ENCODE measurements around the gene MMD2.
"Not testable (repeated sequence)": the region's sequence is repeated elsewhere in the genome, so short reads cannot be mapped to it uniquely, and the experiment has no call there.

The MMD2 gene

DNA sequence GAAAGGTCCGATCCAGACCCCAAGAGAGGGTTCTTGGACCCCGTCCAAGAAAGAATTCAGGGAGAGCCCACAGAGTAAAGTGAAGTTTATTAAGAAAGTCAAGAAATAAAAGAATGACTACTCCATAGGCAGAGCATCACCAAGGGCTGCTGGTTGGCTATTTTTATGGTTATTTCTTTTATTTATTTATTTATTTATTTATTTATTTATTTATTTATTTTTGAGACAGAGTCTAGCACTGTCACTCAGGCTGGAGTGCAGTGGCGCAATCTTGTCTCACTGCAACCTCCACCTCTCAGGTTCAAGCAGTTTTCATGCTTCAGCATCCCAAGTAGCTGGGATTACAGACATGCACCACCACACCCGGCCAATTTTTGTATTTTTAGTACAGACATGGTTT, 65.8 kb downstream of the MMD2 start:
- not testable (repeated sequence) for DNase-seq

DNA sequence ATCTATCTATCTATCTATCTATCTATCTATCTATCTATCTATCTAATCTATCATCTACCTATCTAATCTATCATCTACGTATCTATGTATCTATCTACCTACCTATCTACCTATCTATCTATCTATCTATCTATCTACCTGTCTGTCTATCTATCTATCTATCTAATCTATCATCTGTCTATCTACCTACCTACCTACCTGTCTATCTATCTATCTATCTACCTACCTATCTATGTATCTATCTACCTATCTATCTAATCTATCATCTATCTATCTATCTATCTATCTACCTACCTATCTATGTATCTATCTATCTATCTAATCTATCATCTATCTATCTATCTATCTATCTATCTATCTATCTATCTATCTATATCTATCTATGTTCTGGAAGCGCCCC, 67.5 kb downstream of the MMD2 start:
- not testable (repeated sequence) for DNase-seq

DNA sequence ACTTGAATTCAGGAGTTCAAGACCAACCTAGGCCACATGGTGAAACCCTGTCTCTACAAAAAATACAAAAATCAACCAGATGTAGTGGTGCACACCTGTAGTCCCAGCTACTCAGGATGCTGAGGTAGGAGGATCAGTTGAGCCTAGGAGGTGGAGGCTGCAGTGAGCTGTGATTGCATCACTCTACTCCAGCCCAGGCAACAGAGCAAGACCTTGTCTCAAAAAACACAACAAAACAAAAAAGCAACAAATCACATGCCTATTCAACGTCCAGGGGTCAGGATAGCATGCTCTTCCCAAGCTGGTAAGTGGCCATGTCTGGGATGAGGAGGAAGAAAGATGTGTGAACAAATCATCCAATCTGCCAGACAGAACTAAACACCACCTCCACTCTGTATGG, 69.3 kb downstream of the MMD2 start:
- DNase-seq = no peak

DNA sequence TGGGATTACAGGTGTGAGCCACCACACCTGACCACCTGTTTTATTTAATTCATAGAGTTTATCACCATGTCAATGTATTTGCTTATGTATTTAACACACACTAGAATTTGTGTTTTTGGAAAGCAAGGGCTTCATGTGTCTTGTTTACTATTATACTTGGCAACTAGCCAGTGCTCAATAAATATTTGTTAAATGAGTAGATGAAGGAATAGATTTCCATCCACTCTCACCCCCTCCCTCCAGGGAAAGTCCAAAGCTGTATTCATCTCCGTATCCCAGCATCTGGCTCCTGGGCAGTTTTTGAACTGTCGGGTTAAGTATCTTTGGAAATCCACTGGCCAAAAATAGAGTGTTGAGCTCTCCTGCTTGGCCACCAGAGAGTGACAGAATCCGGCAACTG, 70.8 kb downstream of the MMD2 start:
- DNase-seq = no peak

DNA sequence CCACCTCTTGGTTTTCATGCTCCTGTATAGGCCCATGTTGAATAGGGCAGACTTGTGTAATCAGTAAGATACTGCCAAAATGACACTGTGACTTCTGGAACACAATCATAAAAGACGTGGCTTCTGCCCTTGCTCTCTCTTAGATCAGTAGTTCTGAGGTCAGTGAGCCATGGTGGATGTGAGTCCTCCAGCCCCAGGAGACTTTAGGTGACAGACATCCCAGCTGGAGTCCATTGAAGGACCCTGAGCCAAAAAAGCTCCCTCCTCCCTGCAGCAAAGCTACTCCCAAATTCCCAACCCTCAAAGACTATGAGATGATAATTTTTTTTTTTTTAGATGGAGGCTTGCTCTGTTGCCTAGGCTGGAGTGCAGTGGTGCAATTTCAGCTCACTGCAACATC, 72.3 kb downstream of the MMD2 start:
- no peak for DNase-seq

DNA sequence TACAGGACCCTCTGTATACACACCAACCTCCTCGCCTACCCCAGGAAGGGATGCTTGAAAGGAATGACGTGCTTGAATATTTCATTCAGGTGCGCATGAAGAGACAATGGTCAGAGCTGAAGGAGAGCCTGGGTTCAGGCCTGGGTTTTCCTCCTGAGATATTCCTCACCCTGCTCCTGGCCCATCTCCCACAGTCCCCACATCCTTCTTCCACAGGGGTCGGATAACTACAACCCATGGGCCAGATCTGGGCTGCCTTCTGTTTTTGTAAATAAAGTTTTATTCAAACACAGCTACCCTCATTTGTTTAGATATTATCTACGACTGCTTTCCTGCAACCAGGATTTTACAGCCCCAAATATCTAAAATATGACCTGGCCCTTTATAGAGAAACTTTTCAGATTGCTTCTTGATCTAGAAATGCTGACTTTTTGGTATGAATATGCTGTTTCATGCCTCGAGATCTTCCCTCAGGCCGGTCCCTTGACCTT, 73.6 kb downstream of the MMD2 start:
- DNase-seq = no peak

DNA sequence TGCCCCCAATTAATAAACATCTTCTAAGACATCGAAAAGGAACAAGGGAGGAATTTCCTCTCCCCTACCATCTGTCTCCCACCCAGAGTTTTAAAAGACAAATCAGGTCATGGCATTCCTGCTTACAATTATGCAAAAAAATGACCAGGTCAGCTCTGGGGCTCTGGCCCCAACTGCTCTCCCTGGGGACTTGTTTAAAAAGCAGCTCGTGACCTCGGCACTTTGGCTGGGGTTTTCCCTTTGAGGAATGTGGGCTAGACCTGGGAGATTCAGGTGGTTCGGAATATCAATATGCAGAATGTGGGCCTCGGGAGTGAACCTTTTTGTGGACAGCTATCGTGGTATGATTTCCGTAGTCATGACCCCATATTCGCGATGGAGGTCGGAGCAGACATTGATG, 74.8 kb downstream of the MMD2 start:
- DNase-seq = no peak

DNA sequence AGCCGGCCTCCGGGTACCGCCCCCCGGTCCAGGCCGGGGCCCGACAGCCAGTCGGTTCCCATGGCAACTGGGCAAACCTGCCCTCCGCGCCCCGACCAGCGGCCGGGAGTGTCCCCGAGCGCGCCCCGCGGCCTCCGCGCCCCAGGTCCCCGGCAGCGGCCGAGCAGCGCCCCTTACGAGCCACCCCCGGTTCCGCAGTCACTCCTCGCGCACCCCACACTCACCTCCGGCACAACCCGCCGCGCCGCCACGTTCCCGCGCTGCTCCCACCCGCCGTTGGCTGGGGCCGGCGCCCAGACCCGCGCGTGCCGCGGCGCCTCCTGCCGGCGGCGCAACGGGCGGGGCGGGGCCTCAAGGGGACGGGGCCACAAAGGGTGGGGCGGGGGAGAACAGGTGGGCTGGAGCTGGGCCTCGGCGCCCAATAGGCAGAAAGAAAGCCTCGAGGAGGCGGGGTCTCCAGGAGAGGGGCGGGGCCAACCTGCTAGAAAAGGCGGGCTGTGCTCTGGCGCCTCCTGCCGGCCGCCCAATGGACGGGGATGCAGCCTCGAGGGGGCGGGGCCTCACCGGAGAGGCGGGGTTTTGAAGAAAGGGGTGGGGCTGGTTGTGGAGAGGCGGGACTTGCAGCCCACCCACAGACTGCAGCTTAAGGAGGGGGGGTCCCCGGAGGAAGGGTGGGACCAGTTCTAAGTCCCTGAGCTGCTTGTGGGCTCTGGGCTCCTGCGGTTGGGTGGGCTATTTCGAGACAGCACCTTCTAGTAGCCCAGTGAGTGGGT, 75.4 kb downstream of the MMD2 start, which contains the start of gene RADIL:
TSS of gene RADIL (minus strand) at position 345 of the 773 bp plus-strand sequence. CDS start 5,577 bp downstream, outside the sequence.
- DNase-seq = peak; percentile 62 to 84

DNA sequence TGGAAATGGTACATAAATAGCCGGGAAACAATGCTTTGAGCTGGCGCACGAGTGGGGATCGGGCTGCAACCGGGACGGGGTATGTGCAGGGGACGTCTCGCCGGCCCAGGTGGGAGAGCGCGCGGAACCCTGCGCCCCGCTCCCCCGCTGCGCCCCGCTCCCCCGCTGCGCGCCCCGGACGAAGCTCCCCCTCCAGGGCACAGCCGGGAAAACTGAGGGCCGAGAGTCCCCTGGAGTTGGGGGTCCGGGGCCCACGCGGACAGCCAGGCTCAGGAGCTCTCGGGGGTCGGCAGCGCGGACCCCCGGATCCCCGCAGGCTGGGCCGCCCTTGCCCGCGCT, 76.0 kb downstream of the MMD2 start:
- DNase-seq = no peak

DNA sequence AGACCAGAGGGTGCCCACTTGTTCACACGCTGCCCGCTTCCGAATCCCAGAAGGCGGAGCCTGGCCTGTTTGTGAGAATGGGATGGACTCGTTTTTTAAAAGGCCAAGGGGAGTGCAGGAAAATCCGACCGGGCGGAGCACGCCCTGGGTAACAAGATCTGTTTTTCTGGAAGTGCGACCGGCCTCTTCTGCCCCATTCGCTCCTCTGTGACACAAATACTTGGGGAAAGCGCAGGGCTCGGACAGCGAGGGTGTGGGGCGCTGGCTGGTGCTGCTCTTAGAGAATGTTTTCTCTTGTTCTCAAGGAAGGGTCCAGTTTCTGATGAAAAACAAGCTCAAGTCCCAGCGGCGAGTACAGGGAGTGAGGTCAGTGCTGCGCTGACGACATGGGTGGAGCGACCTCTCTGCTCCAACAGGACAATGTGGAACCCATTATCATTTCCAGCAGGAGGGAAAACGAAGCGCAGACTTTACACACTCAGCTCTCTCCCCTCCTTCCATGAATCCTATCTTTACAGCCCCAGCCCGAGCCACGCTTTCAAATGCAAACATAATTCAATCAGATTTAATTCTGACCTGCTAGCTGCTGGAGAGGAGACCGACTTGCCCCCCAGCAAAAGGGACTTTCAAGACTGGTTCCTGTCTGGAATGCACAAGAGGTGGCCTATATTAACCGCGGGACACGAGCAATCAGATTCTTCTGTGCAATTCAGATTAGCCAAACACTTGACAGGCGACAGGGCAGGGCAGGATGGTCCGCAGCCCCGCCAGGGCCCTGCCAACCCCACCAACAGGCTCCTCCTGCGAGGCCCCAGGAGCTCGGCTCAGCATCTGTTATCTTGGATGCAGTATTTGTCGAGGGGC, 76.6 kb downstream of the MMD2 start:
- peak in 1 of 2 donors; percentile 3 for DNase-seq

DNA sequence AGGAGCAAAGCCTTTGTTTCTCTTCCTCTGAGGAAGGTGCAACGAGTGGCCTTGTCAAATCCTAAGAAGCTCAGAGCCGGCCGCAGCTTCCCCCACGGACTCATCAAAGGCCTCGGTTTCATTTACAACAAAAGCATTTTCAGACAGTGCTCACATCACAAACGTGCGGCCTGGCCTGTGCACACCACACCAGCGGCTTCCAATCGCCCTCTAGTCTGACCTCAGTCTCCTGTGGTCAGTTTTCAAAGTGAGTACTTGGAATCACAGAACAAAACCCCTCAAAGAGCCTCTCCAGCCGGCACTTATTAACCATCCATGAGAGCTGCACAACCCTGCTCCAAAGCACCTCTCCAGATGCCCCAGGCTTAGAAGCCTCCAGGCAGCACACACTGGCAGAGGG, 78.8 kb downstream of the MMD2 start:
- DNase-seq = no peak

DNA sequence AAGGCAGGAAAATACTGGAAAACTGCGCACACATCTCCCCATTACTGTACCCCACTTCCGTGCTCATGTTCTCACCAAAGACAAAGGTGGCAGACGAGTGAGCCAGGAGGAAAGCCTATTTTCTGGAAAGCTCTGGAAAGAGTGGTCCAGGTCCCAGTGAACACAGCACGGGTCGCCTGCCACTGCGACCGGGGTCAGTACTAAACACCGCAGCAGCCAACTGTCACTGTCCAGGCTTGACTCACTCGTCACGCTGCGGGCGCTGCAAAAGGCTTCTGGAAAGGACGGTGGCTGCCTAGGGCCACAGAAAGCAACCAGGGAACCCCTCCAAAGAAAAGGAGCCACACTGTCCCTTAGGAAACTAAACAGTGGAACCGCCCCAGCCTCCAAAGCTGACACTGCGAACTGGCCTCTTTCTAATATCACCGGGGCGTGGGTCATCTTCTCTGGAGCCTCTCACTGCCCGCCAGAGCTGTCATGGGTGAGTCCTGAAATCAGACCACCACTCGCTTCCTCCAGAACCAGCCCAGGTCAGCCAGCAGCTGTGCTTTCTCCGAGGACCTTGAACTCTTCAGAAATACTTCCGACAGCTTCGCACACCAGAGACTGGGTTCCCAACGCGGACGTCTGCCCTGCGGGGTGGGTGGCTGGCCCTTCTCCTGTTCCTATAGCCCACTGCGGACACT, 79.4 kb downstream of the MMD2 start:
- no peak for DNase-seq

DNA sequence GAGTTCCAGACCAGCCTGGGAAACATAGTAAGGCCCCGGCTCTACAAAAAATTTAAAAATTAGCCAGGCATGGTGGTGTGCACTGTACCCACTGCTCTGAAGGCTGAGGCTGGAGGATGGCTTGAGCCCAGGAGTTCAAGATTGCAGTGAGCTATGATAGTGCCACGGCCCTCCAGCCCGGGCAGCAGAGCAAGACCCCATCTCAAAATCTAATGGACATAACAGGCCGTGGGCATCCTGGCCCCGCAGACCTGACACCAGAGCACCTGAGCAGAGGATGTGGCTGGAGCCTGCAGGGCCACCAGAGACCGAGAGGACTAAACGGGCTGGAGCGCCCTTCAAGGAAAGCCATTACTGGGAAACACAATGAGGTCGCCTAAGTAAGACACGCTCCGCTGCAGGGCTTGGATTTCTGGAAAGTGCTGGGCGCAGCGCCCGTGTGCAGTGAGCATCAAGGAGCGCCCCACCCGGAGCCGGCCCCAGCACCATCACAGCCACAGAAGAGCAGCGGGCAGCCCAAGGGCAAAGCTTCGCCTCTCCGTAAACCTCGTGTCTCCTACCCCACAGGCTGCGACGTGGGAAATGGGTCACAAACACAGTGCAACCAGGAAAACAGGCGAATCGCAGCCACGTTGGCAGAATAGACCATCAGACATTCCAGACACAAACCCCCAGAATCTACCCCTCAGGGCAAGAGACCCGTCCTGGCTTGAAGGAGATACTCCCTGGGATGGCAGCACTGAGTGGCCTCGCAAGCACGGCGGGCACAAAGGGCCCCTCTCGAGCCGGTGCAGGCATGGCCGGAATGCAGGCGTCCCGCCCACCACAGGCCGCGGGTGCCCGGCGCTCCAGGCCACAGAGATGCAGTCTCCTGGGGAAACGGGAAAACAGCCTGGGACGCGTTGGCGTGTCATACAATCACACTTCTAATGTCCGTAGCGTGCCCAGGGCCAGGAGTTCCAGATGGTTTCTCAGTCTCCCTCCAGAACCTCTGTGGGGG, 80.4 kb downstream of the MMD2 start:
- no peak for DNase-seq

DNA sequence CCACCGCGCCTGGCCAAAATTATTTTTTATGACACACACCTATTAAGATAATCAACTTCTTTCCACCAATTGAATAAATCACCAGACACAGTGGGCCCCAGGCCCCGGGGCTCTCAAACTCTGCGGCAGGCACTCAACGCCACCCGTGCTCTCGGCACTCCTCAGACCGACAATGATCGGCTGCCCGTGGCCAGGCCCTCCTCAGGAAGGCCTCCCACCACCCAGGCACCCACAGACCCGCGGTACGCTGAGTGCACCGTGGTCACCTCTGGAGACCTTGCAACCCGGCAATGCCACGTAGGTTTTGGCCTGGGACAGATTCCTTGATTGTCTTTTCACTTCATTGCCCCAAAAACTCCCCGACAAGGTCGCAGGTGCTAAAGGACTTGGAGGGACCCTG, 82.4 kb downstream of the MMD2 start:
- no peak for DNase-seq

DNA sequence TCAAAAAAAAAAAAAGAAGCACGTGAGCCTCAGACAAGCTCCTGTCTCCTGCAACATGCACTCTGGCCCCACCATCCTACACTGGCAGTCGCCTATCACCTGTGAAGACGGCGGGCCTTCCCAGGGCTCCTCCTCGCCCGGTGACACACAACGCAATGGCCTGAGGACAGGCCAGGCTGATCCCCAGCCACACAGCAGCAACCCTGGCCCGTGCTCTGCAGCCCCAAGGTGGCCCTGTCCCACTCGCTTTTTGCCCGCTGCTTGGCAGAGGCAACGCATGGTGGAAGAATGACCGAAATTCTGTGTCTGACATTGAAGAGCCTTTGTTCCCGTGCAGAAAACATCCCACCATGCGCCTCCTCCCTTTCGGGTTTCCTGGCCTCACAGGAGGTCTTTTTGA, 83.6 kb downstream of the MMD2 start:
- no peak for DNase-seq

DNA sequence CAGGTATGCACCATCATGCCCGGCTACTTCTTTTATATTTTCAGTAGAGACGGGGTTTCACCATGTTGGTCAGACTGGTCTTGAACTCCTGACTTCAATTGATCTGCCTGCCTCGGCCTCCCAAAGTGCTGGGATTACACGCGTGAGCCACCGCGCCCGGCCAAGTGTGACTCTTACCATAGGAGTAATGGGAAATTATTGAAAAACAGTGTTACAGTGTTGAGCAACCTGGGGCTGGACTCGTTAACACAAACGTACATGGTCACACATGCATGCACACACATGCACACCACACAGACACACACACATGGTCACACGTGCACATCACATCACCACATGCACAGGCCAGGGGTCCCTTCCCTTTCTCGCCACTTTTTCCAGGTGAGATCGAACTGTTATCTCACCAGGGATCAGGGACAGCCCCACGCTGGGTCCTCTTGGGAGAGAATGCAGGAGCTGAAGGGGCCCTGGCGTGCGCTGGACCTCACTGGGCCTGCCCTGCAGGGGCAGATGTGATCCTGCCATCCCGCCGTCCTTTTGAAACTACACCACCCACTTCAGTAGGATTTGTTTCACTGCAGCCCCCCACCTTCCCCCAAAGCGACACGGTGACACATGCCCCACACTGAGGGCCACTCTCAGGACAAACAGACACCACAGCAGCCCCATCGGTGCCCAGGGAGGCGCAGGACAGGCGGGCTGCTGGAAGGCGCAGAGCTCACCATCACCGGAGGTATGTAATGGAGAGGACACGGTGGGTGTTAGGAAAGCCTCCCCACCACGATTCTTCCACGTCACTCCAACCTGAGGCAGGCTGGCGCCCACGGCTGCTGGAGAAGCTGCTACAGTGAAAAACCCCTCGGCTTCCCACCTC, 85.7 kb downstream of the MMD2 start:
- no peak for DNase-seq

DNA sequence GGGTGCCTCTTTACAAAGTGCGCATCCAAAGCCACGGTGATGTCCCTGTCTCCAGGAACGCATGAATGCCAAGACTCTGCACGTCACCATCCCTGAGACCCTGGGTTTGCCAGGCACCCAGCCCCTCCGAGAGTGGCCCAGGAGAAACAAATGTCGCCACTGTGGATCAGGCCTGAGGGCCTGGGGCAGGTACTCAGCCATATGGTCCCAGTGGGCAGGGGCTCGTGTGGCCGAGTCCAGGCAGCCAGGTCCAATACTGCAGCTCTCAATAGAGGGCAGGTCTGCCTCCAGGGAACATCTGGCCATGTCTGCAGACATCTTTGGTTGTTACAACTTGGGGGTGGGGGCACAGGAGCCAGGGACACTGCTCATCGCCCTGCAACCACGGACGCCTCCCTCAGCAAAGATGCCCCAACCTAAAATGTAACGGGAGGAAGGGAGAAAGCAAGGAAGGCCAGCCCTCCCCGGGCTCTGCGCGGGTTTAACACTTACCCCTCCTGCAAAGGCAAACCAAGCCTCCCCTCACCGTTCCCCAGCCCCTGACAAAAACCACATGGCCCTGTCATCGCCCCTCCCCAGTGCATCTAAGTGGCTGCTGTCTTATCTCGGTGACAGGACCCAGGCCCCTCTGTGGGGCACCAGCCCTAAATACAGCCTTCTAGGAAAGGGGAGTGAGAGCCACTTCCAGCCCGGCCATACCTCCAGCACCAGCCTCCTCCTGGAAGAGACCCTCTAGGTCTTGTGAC, 86.9 kb downstream of the MMD2 start:
- DNase-seq = no peak

DNA sequence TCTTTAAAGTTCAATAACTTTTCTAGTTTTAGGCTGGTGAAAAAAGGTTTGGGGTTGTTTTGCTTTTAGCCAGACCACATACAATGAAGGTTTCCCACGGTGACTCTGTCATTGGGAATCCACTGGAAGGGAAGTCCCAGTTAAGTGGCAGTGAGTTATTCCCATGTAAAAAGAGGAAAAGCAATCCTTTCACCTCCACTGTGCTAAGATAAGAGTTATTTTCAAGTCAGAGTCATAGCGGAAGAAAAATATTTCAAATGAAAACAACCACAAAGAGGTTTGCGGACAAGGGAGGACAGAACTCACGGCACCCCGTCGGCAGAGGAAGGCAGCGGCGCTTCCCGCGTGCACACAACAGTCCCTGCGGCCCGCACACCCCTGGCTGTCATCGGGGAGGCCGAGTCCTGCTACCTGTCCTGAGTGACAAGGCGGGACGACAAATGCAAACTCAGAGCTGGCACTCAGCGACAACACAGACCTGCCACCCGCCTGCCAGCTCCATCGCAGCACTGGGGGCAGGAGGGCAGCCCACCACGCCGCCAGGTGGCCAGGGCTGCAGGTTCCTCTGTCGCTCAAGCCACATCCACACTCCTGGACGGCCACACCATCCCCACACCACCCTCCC, 87.8 kb downstream of the MMD2 start:
- DNase-seq = peak in 1 of 2 donors; percentile 8

DNA sequence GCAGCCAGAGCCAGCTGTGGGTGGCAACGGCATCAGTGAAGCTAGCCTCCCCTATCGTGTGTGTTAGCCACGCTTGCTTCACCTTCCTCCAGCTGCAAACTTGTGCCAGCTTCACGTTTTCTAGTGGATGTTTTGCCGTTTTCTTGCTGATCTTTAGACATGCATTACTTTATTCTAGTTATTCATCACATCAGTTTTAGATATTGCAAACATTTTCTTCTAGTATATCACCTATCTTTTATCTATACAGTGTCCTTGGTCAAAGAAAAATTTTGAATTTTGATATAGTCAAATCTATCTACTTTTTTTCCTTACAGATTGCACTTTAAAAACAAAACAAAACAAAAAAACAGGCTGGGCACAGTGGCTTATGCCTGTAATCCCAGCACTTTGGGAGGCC, 90.5 kb downstream of the MMD2 start:
- no peak for DNase-seq
